HG03469 (cell line): ENCODE results near the gene S100PBP.

Experiments used
- ATAC-seq: cut with Tn5 transposase; IDR thresholded peaks from one replicate; pipeline ENCODE4 v1.9.1; 2021; ENCODE audit warnings: mild to moderate bottlenecking, moderate library complexity, moderate number of reproducible peaks; ENCODE audit not compliant: unreplicated experiment

S100PBP gene

GRCh38 chr1:32886004-32886827 lies 68.8 kb downstream of the S100PBP start, which contains the start of gene HPCA:
Gene HPCA, plus strand, starts transcription at chr1:32886491. Its CDS starts 2,408 bp downstream, at chr1:32888899.
- ATAC-seq = no peak

- no peak for ATAC-seq
These were observed 69.5 kb downstream of the S100PBP start for GRCh38 chr1:32886828-32887414.

DNA sequence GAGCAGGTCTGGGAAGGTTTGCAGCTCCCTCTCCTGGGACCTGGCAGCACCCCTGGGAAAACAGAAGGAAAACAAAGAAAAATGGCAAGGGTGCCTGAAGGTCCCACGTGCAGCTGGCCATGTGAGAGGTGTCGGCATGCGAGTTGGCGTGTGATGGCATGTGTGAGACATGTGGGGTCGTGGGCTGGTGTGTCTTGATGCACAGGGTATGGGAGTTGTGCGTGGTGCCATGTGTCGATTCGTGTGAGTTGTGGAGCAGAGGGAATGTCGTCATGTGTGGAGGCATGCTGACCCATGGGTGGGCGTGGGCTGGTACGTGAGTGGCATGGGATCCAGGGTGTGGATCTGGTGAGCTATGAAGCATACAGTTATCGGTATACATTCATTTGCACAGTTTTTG lies 70.2 kb downstream of the S100PBP start:
- ATAC-seq = no peak

DNA sequence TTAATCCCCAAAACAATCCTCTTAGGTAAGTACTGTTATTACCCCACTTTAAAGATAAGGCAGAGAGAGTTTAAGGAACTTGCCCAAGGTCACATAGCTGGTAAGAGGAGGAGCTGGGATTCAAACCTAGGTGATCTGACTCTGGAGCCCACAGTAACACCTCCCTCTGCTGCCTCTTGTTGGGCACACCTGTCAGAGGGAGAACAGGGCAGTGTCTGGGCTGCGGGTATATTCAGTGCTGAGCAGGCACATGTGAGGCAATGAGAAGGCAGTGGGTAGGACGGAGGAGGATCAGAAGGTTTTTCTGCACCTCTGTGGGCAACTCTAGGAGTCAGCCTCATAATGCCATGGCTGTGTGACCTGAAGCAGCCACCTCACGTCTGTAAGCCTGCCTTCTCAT lies 70.7 kb downstream of the S100PBP start:
- no peak for ATAC-seq

DNA sequence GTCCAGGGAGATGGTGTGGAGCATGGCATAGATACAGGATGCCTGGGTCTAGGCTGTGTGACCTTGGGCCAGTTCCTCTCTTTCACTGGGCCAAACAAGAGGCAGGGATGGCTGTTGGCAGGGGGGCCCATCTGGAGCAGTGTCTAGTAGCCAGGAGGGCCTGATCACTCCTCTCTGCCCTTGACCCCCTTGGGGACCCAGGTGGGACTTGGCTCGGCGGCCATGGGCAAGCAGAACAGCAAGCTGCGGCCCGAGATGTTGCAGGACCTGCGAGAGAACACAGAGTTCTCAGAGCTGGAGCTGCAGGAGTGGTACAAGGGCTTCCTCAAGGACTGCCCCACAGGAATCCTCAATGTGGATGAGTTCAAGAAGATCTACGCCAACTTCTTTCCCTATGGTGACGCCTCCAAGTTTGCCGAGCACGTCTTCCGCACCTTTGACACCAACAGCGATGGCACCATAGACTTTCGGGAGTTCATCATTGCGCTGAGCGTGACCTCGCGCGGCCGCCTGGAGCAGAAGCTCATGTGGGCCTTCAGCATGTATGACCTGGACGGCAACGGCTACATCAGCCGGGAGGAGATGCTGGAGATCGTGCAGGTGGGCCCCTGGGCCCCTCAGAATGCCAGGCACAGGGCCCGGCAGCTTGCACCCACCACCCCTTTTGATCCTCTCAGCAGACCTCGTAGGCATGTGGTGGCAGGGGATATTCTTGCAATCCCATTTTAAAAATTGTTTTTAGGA lies 71.4 kb downstream of the S100PBP start:
- ATAC-seq = no peak

GRCh38 chr1:32889731-32890278 lies 72.4 kb downstream of the S100PBP start:
- no peak for ATAC-seq

GRCh38 chr1:32890516-32891240 lies 73.2 kb downstream of the S100PBP start:
- ATAC-seq = no peak

- ATAC-seq = no peak
These were observed 73.8 kb downstream of the S100PBP start for GRCh38 chr1:32891241-32891570.

DNA sequence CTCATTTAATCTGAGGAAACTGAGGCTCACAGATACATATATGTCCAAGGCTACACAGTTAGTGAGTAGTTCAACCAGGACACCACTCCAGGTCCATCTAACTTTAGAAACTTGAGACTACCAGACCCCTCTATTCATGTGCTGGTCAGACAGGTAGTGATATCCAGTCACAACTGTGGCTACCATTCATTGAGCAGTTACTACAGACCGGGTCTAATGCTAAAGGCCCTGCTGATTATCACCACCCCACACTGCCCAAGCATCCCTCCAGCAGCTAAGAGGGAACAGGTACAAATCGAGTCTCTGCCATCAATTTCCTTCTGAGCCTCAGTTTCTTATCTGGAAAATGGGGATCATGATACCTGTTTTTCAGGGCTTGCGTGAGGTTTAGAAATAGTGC lies 74.2 kb downstream of the S100PBP start:
- ATAC-seq = no peak

- no peak for ATAC-seq
These were observed 75.1 kb downstream of the S100PBP start for GRCh38 chr1:32892368-32893197.

GRCh38 chr1:32893198-32894018 lies 76.0 kb downstream of the S100PBP start:
- ATAC-seq = no peak

- ATAC-seq = no peak
These were observed 76.7 kb downstream of the S100PBP start for GRCh38 chr1:32894019-32894600.

DNA sequence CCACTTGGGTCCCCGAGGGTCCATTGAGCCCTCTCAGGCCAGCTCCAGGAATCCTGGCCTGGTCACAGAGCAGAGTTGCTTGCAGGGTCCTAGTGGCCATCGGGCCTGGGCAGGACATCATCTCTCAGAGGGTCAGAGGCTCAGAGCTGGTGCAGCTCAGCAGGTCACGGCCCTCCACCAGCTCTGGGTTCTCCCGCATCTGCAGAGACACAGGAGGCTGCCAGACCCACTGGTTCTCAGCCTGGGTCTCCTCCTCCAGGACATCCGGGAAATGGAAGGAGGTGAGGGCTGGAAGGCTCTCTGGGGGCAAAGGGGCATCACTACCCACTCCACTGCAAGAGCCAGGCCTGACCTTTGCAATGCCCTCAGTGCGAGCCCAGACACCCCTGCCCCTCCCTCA lies 77.2 kb downstream of the S100PBP start:
- ATAC-seq = no peak

GRCh38 chr1:32895325-32896215 lies 78.1 kb downstream of the S100PBP start:
- ATAC-seq = no peak

DNA sequence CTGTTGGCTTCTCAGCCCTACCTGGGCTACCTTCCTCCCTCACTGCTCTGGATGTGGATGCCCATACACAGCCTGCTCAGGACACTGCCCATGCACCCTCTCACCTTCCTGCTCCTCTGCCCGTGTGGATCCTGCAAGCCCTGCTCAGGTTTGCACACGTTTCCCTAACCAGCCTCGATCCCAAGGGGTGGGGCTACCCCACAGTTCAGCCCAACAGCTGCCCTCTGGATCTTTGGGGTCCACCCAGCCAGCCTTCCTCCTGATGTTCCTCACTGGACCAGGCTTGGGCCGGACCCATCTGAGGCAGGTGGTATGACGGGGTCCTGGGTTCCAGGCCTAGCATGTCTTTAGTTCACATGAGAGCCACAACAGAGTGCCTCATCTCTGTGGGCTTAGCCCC lies 79.0 kb downstream of the S100PBP start:
- no peak for ATAC-seq

GRCh38 chr1:32897082-32898049 lies 79.9 kb downstream of the S100PBP start:
- ATAC-seq = no peak

- ATAC-seq = no peak
These were observed 80.6 kb downstream of the S100PBP start for GRCh38 chr1:32898056-32898455.
